Ectodermal cell (in vitro differentiated cells): ENCODE results near the gene C14orf119.

Experiments
- H3K27ac ChIP-seq: 2 replicates; pipeline ENCODE4 v1.7.0; 2013; ENCODE audit warnings: mild to moderate bottlenecking, low read depth, low read length; ENCODE audit not compliant: insufficient read depth, poor library complexity, severe bottlenecking
- H3K27me3 ChIP-seq: 2 replicates; pipeline ENCODE4 v1.7.0; 2013; ENCODE audit warnings: mild to moderate bottlenecking, low read length; ENCODE audit not compliant: insufficient read depth, control insufficient read depth, poor library complexity, severe bottlenecking
- H3K36me3 ChIP-seq: one replicate; pipeline ENCODE4 v1.7.0; 2013; ENCODE audit warnings: low read length; ENCODE audit not compliant: control insufficient read depth, insufficient read depth
- H3K4me1 ChIP-seq: one replicate; pipeline ENCODE4 v1.7.0; 2013; ENCODE audit warnings: low read length; ENCODE audit not compliant: control insufficient read depth, insufficient read depth
- H3K4me3 ChIP-seq: 2 replicates; pipeline ENCODE4 v1.7.0; 2013; ENCODE audit warnings: low read depth, low read length, control low read depth; ENCODE audit not compliant: insufficient read depth
- H3K9me3 ChIP-seq: 2 replicates; pipeline ENCODE4 v1.7.0; 2013; ENCODE audit warnings: mild to moderate bottlenecking, low read length, moderate library complexity; ENCODE audit not compliant: control insufficient read depth
- WGBS, 2 experiments: methylation state at CpG; one replicate each; pipeline ENCODE4 v1.1.7; 2013; ENCODE audit warnings: missing lambda C conversion rate in 2 of 2; 5-methylcytosine and 5-hydroxymethylcytosine counted together

C14orf119 gene

GRCh38 chr14:23139874-23140273 is 44.6 kb downstream of the C14orf119 start:
- Histone ChIP-seq H3K4me3 (no peak overlapping the region), H3K36me3 (peaks cover 5% of the 10 kb centered on the region), H3K9me3 (no peaks in the 10 kb centered on the region), H3K27ac (no peak overlapping the region), H3K27me3 (no peaks in the 10 kb centered on the region), H3K4me1 (no peaks in the 10 kb centered on the region)
- 92 to 95% methylated on average over 2 of the region's 2 CpGs for WGBS, 2 experiments

GRCh38 chr14:23140371-23140770 is 45.1 kb downstream of the C14orf119 start:
- H3K9me3 ChIP-seq = no peaks in the 10 kb centered on the region
- WGBS, 2 experiments = 90% methylated on average over 6 of the region's 6 CpGs

GRCh38 chr14:23141706-23142444 is 46.6 kb downstream of the C14orf119 start:
- H3K4me3 ChIP-seq = no peak overlapping the region
- H3K4me1 ChIP-seq = peaks cover 9% of the 10 kb centered on the region
- H3K27ac ChIP-seq = no peak overlapping the region
- no peaks in the 10 kb centered on the region for H3K9me3 ChIP-seq
- no peaks in the 10 kb centered on the region for H3K27me3 ChIP-seq
- 89 to 90% methylated on average over 7 of the region's 7 CpGs for WGBS, 2 experiments
- H3K36me3 ChIP-seq = peaks cover 5% of the 10 kb centered on the region

More at GRCh38 chr14:23140371-23140770, 45.1 kb downstream of the C14orf119 start:
- Histone ChIP-seq H3K4me3 (no peak overlapping the region), H3K27ac (no peak overlapping the region), H3K27me3 (no peaks in the 10 kb centered on the region), H3K36me3 (peaks cover 5% of the 10 kb centered on the region), H3K4me1 (no peaks in the 10 kb centered on the region)

GRCh38 chr14:23142826-23143225 is 47.5 kb downstream of the C14orf119 start:
- Histone ChIP-seq H3K9me3 (no peaks in the 10 kb centered on the region), H3K27me3 (no peaks in the 10 kb centered on the region), H3K36me3 (peaks cover 5% of the 10 kb centered on the region), H3K27ac (no peak overlapping the region), H3K4me3 (no peak overlapping the region), H3K4me1 (peaks cover 9% of the 10 kb centered on the region)
- 92 to 95% methylated on average over 4 of the region's 4 CpGs for WGBS, 2 experiments

GRCh38 chr14:23143911-23144310 is 48.6 kb downstream of the C14orf119 start:
- Histone ChIP-seq H3K36me3 (peaks cover 5% of the 10 kb centered on the region), H3K27me3 (no peaks in the 10 kb centered on the region), H3K9me3 (no peaks in the 10 kb centered on the region), H3K4me1 (peaks cover 9% of the 10 kb centered on the region), H3K27ac (no peak overlapping the region), H3K4me3 (no peak overlapping the region)
- WGBS, 2 experiments = 100% methylated on average over 1 of the region's 1 CpG; no CpG with 5 or more reads in 1 of the 2 experiments

GRCh38 chr14:23145794-23146350 is 50.6 kb downstream of the C14orf119 start:
- WGBS, 2 experiments = 88 to 92% methylated on average over 3 of the region's 4 CpGs
- H3K27ac ChIP-seq = peak overlapping the region; percentile 17

GRCh38 chr14:23146351-23146910 is 51.1 kb downstream of the C14orf119 start:
- Histone ChIP-seq H3K27me3 (no peaks in the 10 kb centered on the region), H3K36me3 (peaks cover 5% of the 10 kb centered on the region), H3K27ac (no peak overlapping the region), H3K4me3 (no peak overlapping the region), H3K9me3 (no peaks in the 10 kb centered on the region), H3K4me1 (peaks cover 9% of the 10 kb centered on the region)
- 87 to 94% methylated on average over 2 of the region's 2 CpGs for WGBS, 2 experiments

More at GRCh38 chr14:23145794-23146350, 50.6 kb downstream of the C14orf119 start:
- H3K27me3 ChIP-seq = no peaks in the 10 kb centered on the region
- H3K9me3 ChIP-seq = no peaks in the 10 kb centered on the region
- no peak overlapping the region for H3K4me3 ChIP-seq
- peaks cover 9% of the 10 kb centered on the region for H3K4me1 ChIP-seq
- H3K36me3 ChIP-seq = peaks cover 5% of the 10 kb centered on the region

- 90 to 97% methylated on average over 4 of the region's 4 CpGs for WGBS, 2 experiments
- no peaks in the 10 kb centered on the region for H3K27me3 ChIP-seq
- peaks cover 5% of the 10 kb centered on the region for H3K36me3 ChIP-seq
- H3K4me1 ChIP-seq = peaks cover 9% of the 10 kb centered on the region
- no peak overlapping the region for H3K4me3 ChIP-seq
- H3K9me3 ChIP-seq = no peaks in the 10 kb centered on the region
- no peak overlapping the region for H3K27ac ChIP-seq
Observed at GRCh38 chr14:23146980-23147379, 51.7 kb downstream of the C14orf119 start.

- Histone ChIP-seq H3K4me3 (no peak overlapping the region), H3K36me3 (peaks cover 2% of the 10 kb centered on the region), H3K9me3 (no peaks in the 10 kb centered on the region), H3K4me1 (peaks cover 9% of the 10 kb centered on the region), H3K27me3 (no peaks in the 10 kb centered on the region), H3K27ac (no peak overlapping the region)
- WGBS, 2 experiments = 90 to 100% methylated on average over 1 of the region's 1 CpG
Observed at GRCh38 chr14:23147676-23148075, 52.4 kb downstream of the C14orf119 start.

- no peaks in the 10 kb centered on the region for H3K27me3 ChIP-seq
- 89 to 99% methylated on average over 5 of the region's 5 CpGs for WGBS, 2 experiments
- H3K36me3 ChIP-seq = no peaks in the 10 kb centered on the region
- H3K27ac ChIP-seq = no peak overlapping the region
- peaks cover 9% of the 10 kb centered on the region for H3K4me1 ChIP-seq
- no peaks in the 10 kb centered on the region for H3K9me3 ChIP-seq
- no peak overlapping the region for H3K4me3 ChIP-seq
Observed at GRCh38 chr14:23148591-23149249, 53.4 kb downstream of the C14orf119 start.
